PC-3 (cell line): ENCODE measurements around the gene MVB12B. TPM values are rescaled to one million over a fixed set of nuclear protein-coding genes. Genes with fewer than 3 reads are reported as not detected.
A peak's percentile ranks its signal among the peaks of the same experiment; 100 is the strongest.

Experiments used
- ATAC-seq: fragments of 200-7000 bp; cut with Tn5 transposase; 2 replicates; pipeline ENCODE4 v1.9.1; 2020; ENCODE audit warnings: mild to moderate bottlenecking, moderate library complexity
- BruUV-seq: library from RNA; stranded (reverse); fragments of 400-500 nt; replicated peaks from 2 replicates; lab custom pipeline; 2021; lab: Mats Ljungman, UMichigan
- CTCF ChIA-PET: fragments of 300-600 bp; sonication (Branson Sonifier 250); formaldehyde crosslinking; loops from one replicate; lab custom pipeline; 2022; ENCODE audit warnings: antibody characterized with exemption; lab: Charles Lee
- POLR2A ChIA-PET: fragments of 300-600 bp; sonication (Branson Sonifier 250); formaldehyde crosslinking; loops from one replicate; lab custom pipeline; 2022; ENCODE audit warnings: antibody characterized with exemption; ENCODE audit not compliant: unreplicated experiment; lab: Charles Lee
- DNase-seq: peaks from one replicate; pipeline ENCODE4 v3.0.0-alpha.2; 2015
- H2AFZ ChIP-seq: fragments of 300-600 bp; sonication (generic); 2 replicates; pipeline ENCODE4 v1.6.0; 2016; ENCODE audit warnings: antibody characterized with exemption, low read length
- H3F3A ChIP-seq: fragments of 300-600 bp; sonication (generic); one replicate; pipeline ENCODE4 v1.6.0; 2017; ENCODE audit warnings: antibody characterized with exemption, low read length, control low read depth, mild to moderate bottlenecking; ENCODE audit not compliant: unreplicated experiment
- H3K27ac ChIP-seq: fragments of 300-600 bp; sonication (generic); 2 replicates; pipeline ENCODE4 v1.5.1; 2016; ENCODE audit warnings: mild to moderate bottlenecking, low read length
- H3K27me3 ChIP-seq: fragments of 300-600 bp; sonication (generic); 2 replicates; pipeline ENCODE4 v1.6.1; 2016; ENCODE audit warnings: low read length, mixed read lengths
- H3K36me3 ChIP-seq: fragments of 300-600 bp; sonication (generic); 2 replicates; pipeline ENCODE4 v1.6.1; 2016; ENCODE audit warnings: low read depth, mixed run types, low read length, mixed read lengths
- H3K4me1 ChIP-seq: fragments of 300-600 bp; sonication (generic); 2 replicates; pipeline ENCODE4 v1.5.1; 2016; ENCODE audit warnings: low read length; ENCODE audit not compliant: insufficient read depth
- H3K4me2 ChIP-seq: fragments of 300-600 bp; sonication (generic); 2 replicates; pipeline ENCODE4 v1.6.0; 2016; ENCODE audit warnings: low read length
- H3K4me3 ChIP-seq: fragments of 300-600 bp; sonication (generic); 2 replicates; pipeline ENCODE4 v1.5.1; 2016; ENCODE audit warnings: mild to moderate bottlenecking, low read length, mixed read lengths
- H3K79me2 ChIP-seq: fragments of 300-600 bp; sonication (generic); 2 replicates; pipeline ENCODE4 v1.6.1; 2017; ENCODE audit warnings: low read length, mixed read lengths
- H3K9ac ChIP-seq: fragments of 300-600 bp; sonication (generic); 2 replicates; pipeline ENCODE4 v1.6.0; 2016; ENCODE audit warnings: mild to moderate bottlenecking, low read length
- H3K9me2 ChIP-seq: fragments of 300-600 bp; sonication (generic); replicated peaks from 2 replicates; pipeline ENCODE4 v1.6.1; 2016; ENCODE audit warnings: mixed run types, low read length, mixed read lengths
- H3K9me3 ChIP-seq: fragments of 300-600 bp; sonication (generic); 2 replicates; pipeline ENCODE4 v1.6.1; 2016; ENCODE audit warnings: low read length, mixed read lengths
- H4K20me1 ChIP-seq: fragments of 300-600 bp; sonication (generic); 2 replicates; pipeline ENCODE4 v1.6.1; 2016; ENCODE audit warnings: low read length, mixed read lengths
- CTCF ChIP-seq: fragments of 300-600 bp; sonication (generic); conservative IDR thresholded peaks from 2 replicates; pipeline ENCODE4 v1.5.1; 2017; ENCODE audit warnings: antibody characterized with exemption, low read depth, mild to moderate bottlenecking, low read length
- EZH2 ChIP-seq: fragments of 300-600 bp; sonication (generic); IDR thresholded peaks from one replicate; pipeline ENCODE4 v1.6.1; 2017; ENCODE audit warnings: antibody characterized with exemption, mild to moderate bottlenecking, low read length; ENCODE audit not compliant: unreplicated experiment
- EZH2phosphoT487 ChIP-seq: fragments of 300-600 bp; sonication (generic); IDR thresholded peaks from 2 replicates; pipeline ENCODE4 v1.6.1; 2018; ENCODE audit warnings: mild to moderate bottlenecking, antibody characterized with exemption, low read length, borderline replicate concordance
- intact Hi-C: fragments of 100-400 bp; cut with micrococcal nuclease; formaldehyde crosslinking; loops from 2 replicates; pipeline ENCODE4 v1.9.0; 2023
- total RNA-seq: library from RNA; depleted of rRNA; stranded (reverse); fragments of >200 nt; gene quantifications from 2 replicates; pipeline ENCODE4 v1.2.3, GENCODE V29; 2014

MVB12B gene
- total RNA-seq, 1 experiment from 2014 or later, result 7.2 TPM

GRCh38 chr9:126490214-126490631 lies 163.6 kb downstream of the MVB12B start:
- Histone ChIP-seq H3K9me3 (no peaks in the 10 kb centered on the region), H3K36me3 (no peaks in the 10 kb centered on the region), H2AFZ (no peak overlapping the region), H3K9ac (no peak overlapping the region), H4K20me1 (no peaks in the 10 kb centered on the region), H3F3A (no peaks in the 10 kb centered on the region), H3K79me2 (no peaks in the 10 kb centered on the region), H3K9me2 (no peaks in the 10 kb centered on the region), H3K4me3 (no peak overlapping the region), H3K27me3 (no peaks in the 10 kb centered on the region), H3K27ac (no peak overlapping the region), H3K4me1 (no peaks in the 10 kb centered on the region), H3K4me2 (no peak overlapping the region)
- ChIA-PET POLR2A (no interaction called here), CTCF (no interaction called here)
- DNase-seq (no peak), ATAC-seq (0 out of 2 replicates have a peak, but pooled peaks have one; percentile 27)
- TF ChIP-seq CTCF (no peak), EZH2 (no peak), EZH2phosphoT487 (no peak)
- intact Hi-C loops, result loop anchor here (2.0 kb wide), 1 partner anchor 91 kb away; no protein-coding TSS in a partner anchor
- no TSS peak for BruUV-seq

- BruUV-seq, result no TSS peak
- H3K79me2 ChIP-seq, result no peaks in the 10 kb centered on the region
- ChIA-PET CTCF (interaction anchor here (1.3 kb wide), 1 partner anchor 92 kb away, joined by 5 read pairs; no protein-coding TSS in a partner anchor), POLR2A (interaction anchor here (0.6 kb wide), 1 partner anchor 234 kb away, joined by 15 read pairs; no protein-coding TSS in a partner anchor)
- intact Hi-C loops, result loop anchor here (1.0 to 2.0 kb wide), 3 partner anchors 92 to 189 kb away; no protein-coding TSS in a partner anchor
- DNase-seq (peak; percentile 70), ATAC-seq (0 out of 2 replicates have a peak, but pooled peaks have one; percentile 53)
- TF ChIP-seq EZH2phosphoT487 (no peak), CTCF (peak; percentile 86)
- no peak overlapping the region for H2AFZ ChIP-seq
- H4K20me1 ChIP-seq, result no peaks in the 10 kb centered on the region
- no peak overlapping the region for H3K4me2 ChIP-seq
- H3K9me2 ChIP-seq, result no peaks in the 10 kb centered on the region
- H3K9ac ChIP-seq, result no peak overlapping the region
- no peaks in the 10 kb centered on the region for H3K4me1 ChIP-seq
- no peaks in the 10 kb centered on the region for H3K9me3 ChIP-seq
- no peak overlapping the region for H3K27ac ChIP-seq
- no peaks in the 10 kb centered on the region for H3K36me3 ChIP-seq
- no peak overlapping the region for H3K4me3 ChIP-seq
- no peaks in the 10 kb centered on the region for H3K27me3 ChIP-seq
- H3F3A ChIP-seq, result no peaks in the 10 kb centered on the region
Measured at GRCh38 chr9:126490871-126491567, 164.4 kb downstream of the MVB12B start.

- ChIA-PET POLR2A (no interaction called here), CTCF (interaction anchor here (1.3 kb wide), 1 partner anchor 93 kb away, joined by 5 read pairs; no protein-coding TSS in a partner anchor)
- Histone ChIP-seq H3K4me3 (no peak overlapping the region), H3K27ac (no peak overlapping the region), H3K4me1 (no peaks in the 10 kb centered on the region), H3K9ac (no peak overlapping the region), H3K9me3 (no peaks in the 10 kb centered on the region), H3K27me3 (no peaks in the 10 kb centered on the region), H3K4me2 (no peak overlapping the region), H4K20me1 (no peaks in the 10 kb centered on the region), H2AFZ (no peak overlapping the region), H3K9me2 (no peaks in the 10 kb centered on the region), H3K36me3 (no peaks in the 10 kb centered on the region), H3F3A (no peaks in the 10 kb centered on the region), H3K79me2 (no peaks in the 10 kb centered on the region)
- ATAC-seq (no peak), DNase-seq (no peak)
- TF ChIP-seq EZH2phosphoT487 (no peak), CTCF (0 out of 2 replicates have a peak, but pooled peaks have one; percentile 2), EZH2 (no peak)
- intact Hi-C loops, result loop anchor here (1.0 to 2.0 kb wide), 3 partner anchors 93 to 189 kb away; no protein-coding TSS in a partner anchor
- BruUV-seq, result no TSS peak
Measured at GRCh38 chr9:126491568-126491879, 164.9 kb downstream of the MVB12B start.
